ENCODE data around the gene NRN1L.
A peak's percentile ranks its signal among the peaks of the same experiment; 100 is the strongest.
"Not testable (repeated sequence)": the region's sequence is repeated elsewhere in the genome, so short reads cannot be mapped to it uniquely, and the experiment has no call there.

The NRN1L gene

DNA sequence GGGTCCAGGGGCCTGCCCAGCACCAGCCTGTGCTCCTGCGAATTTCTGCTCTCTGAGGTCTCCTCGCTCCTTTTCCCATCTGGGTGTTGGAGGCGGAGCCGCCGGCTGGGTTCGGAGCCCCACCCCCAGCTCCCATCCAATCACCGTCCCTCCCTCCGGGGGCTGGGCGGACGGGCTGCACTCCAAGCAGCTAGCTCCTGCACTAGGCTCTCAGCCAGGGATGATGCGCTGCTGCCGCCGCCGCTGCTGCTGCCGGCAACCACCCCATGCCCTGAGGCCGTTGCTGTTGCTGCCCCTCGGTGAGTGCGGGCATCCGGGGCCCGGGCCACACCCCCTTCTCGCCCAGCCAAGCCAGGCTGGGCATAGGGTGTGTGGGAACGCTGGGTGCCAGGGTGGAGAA is at the start of gene NRN1L:
Gene NRN1L (plus strand): TSS at position 202 of the 400 bp plus-strand sequence. CDS start 19 bp downstream, at position 221.
- no peak for DNase-seq (ENCODE audit: low read depth)

DNA sequence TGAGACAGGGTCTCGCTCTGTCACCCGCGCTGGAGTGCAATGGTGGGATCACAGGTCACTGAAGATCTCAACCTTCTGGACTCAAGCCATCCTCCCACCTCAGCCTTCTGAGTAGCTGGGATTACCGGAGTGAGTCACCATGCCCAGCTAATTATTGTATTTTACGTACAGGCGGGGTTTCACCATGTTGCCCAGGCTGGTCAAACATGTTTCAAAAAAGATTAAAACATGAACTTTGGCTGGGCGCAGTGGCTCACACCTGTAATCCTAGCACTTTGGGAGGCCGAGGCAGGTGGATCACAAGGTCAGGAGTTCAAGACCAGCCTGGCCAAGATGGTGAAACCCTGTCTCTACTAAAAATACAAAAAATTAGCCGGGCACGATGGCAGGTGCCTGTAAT is 47.5 kb upstream of the NRN1L start:
- not testable (repeated sequence) for DNase-seq (ENCODE audit: low read depth)

DNA sequence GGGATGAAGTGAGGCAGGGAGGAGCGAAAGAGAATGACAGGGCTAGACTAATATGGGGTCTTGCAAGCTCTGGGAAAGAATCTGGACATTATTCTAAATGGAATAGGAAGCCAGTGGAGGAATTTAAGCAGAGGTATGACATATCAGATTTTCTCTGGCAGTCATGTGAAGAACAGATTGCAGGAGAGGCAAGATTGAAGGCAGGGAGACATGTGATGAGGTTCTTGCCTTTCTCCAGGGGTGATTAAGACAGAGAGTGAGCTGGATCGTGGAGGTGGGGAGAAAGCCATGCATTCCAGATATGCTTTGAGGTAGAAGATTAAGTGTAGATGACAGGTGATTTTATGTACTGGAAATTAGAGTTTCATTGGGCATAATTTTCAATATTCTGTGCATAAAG is 46.9 kb upstream of the NRN1L start:
- DNase-seq (ENCODE audit: low read depth): no peak

DNA sequence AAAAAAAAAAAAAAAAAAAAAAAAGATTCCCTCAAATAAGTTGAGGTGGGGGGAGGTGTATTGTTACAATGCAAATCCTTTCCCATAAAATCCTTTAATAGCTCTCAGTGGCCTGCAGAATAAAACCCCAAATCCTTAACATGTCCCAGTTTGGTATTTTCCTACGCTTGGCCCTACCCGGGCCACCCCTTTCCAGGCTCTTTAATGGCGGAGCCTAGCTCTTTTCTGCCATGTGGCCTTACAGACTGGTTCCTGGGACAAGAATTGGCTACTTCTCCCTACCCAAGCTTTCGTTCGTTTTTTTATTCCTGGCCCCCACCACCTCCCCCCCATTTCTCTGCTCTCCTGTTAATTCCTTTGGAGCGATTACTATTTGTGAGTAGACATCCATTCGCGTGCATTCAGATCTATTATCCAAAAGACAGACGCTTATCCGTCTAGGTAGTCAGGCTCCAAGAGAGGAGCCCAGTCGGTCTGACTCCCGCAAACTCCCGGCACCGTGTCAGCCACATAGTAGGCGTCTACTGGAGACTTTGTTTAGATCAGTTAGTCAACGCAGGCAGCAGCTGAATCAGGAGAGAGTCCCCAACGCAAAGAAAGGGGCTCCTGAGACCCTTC is 43.4 kb upstream of the NRN1L start:
- DNase-seq (ENCODE audit: low read depth): no peak

DNA sequence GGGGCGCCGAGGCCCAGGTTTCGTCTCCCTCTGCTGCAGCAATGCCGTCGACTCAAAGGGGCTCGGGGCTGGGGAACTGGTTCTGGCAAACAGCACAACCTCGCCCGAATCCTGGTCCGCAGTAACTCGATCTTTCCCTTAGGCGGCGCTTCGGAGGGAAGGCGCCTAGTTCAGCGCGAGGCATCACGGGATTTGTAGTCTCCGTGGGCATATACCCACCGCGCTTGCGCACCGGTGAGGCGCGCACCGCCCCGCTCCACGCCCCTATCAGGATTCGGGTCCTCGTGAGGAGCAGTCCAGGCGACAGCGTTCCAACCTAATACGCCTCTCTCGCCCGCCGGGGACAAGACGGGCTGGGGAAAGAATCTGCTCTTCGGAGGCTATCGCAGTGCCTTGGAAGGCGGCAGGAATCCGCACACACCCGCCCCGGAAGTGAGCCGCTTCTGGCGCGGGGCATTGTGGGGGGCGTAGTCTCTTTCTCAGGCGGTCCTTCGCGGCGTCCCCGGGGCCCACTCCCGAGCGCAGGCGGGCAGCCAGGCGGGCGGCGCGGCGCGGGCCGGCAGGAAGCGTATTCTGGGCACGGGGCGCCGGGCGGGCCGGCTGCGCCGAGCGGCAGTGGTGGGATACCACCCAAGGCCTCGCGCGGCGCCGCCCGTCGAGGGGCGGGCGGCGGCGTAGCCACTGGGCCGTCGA is 42.7 kb upstream of the NRN1L start, which contains the start of gene THAP11:
Gene THAP11 (plus strand): TSS at position 505 of the 693 bp plus-strand sequence. CDS start 235 bp downstream, outside the sequence.
- peak; percentile 61 for DNase-seq (ENCODE audit: low read depth)

DNA sequence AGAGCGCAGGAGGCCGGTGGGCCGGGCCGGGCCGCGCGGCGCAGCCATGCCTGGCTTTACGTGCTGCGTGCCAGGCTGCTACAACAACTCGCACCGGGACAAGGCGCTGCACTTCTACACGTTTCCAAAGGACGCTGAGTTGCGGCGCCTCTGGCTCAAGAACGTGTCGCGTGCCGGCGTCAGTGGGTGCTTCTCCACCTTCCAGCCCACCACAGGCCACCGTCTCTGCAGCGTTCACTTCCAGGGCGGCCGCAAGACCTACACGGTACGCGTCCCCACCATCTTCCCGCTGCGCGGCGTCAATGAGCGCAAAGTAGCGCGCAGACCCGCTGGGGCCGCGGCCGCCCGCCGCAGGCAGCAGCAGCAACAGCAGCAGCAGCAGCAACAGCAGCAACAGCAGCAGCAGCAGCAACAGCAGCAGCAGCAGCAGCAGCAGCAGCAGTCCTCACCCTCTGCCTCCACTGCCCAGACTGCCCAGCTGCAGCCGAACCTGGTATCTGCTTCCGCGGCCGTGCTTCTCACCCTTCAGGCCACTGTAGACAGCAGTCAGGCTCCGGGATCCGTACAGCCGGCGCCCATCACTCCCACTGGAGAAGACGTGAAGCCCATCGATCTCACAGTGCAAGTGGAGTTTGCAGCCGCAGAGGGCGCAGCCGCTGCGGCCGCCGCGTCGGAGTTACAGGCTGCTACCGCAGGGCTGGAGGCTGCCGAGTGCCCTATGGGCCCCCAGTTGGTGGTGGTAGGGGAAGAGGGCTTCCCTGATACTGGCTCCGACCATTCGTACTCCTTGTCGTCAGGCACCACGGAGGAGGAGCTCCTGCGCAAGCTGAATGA is 42.0 kb upstream of the NRN1L start:
- DNase-seq (ENCODE audit: low read depth): no peak

DNA sequence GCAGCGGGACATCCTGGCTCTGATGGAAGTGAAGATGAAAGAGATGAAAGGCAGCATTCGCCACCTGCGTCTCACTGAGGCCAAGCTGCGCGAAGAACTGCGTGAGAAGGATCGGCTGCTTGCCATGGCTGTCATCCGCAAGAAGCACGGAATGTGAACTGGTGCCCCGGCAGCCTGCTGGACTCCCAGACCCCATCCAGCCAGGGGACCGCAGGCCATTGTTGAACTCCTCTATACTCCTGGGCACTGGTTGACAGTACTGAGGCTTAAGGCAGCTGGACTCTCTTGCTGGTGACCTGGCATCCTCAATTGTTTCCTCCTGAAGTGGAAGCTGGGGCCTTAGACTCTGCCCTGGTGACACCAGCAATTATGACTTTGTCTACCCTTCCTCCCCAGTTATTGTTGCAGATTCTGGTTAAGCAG is 41.3 kb upstream of the NRN1L start:
- no peak for DNase-seq (ENCODE audit: low read depth)

DNA sequence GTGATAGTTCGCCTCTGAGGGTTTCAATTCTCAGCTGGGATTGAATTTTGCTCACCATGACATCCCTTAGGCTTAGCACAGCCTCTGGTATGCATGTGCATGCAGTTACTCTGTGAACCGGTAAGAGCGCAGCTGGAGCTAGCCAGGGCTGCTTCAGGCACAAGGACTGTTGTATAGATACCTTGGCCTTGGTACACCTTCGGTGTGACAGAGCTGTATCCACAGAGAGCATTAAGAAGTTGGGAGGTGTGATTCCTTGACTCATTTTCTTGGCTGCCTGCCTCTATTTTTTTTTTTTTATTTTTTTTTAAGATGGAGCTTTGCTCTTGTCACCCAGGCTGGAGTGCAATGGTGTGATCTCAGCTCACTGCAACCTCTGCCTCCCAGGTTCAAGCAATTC is 40.2 kb upstream of the NRN1L start:
- no peak for DNase-seq (ENCODE audit: low read depth)

DNA sequence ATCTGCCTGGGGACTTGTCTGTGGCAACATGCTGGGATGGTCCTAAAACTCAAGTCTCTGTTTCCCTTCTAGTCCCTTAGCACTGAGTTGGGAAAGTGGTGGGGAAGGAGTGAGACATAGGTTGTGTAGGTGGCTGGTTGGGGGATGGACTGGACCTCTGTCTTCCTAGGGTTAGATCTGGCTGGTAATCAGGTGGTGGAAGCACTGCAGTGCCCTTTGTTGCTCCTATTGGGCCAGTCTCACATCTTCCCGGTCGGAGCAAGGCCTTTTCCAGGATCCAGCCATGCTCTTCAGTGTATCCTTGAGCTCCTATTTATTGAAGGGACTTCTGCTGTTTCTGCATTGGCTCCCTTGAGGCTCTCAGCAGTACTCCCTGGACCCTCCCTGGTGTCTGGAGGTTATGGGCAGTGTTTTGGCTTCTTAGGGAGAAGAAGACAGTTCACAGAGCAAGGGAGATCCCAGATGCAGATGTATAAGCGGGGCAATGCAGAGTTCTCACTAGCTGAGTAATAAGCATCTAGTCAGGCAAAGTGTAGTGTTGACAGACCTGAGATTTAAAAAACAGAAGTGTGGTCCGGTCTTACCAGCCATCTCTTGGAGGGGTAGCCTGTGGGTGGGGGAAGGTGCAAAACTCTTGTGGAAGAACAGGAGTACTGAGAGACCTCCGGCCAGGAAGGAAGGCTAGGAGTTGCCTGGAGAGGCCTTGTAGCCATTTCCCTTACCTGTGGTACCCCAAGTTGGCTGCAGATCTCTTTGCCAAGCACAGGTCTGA is 39.2 kb upstream of the NRN1L start:
- DNase-seq (ENCODE audit: low read depth): no peak

DNA sequence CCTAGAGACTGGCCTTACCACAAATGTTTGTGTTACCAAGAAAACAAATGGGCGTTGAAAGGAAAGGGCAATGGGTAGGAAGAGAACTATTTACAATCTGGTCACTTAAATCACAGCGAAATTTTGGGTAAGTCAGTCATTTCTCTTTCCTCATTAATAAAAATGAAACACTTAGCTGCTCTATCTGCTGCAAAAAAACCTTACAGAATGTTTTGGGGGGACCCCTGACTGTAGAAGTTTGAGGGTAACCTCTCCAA is 38.7 kb upstream of the NRN1L start:
- no peak for DNase-seq (ENCODE audit: low read depth)

DNA sequence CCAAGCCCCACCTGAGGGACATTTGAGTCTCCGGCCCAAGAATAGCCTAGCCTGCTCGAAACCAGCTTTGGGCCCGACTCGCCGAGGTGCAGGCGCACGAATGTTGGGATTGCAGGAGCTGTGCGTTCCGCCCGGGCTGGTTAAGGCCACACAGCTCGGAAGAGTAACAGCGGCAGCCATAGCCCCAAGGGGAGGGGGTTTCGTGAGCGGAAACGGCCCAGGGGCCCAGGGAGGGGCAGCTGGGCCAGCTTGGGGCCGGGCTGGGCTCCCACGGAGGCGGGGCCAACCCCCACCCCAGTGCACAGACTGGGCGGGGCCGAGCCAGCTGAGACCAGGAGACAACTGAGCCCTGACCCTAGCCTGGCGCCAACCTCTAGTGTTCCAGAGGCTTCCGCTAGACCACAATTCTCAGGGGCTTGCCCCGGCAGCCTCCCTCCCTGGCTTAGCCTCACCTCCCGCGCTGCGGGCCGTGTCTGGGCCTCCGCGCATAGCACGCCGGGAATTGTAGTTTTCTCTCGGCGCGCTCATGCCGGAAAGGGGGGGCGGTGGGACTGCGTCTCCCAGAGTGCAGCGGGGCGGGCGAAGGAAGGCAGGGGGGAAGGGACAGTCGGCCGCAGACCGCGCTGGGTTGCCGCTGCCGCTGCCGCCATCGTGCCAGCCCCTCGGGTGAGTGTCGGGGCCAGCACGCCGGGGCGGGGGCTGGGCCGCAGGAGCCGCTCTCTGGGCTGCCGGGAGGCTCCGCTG is 38.2 kb upstream of the NRN1L start, which contains the start of gene NUTF2:
Gene NUTF2 (plus strand): TSS at position 614 of the 744 bp plus-strand sequence. CDS start 18,198 bp downstream, outside the sequence.
- DNase-seq (ENCODE audit: low read depth): peak; percentile 64

DNA sequence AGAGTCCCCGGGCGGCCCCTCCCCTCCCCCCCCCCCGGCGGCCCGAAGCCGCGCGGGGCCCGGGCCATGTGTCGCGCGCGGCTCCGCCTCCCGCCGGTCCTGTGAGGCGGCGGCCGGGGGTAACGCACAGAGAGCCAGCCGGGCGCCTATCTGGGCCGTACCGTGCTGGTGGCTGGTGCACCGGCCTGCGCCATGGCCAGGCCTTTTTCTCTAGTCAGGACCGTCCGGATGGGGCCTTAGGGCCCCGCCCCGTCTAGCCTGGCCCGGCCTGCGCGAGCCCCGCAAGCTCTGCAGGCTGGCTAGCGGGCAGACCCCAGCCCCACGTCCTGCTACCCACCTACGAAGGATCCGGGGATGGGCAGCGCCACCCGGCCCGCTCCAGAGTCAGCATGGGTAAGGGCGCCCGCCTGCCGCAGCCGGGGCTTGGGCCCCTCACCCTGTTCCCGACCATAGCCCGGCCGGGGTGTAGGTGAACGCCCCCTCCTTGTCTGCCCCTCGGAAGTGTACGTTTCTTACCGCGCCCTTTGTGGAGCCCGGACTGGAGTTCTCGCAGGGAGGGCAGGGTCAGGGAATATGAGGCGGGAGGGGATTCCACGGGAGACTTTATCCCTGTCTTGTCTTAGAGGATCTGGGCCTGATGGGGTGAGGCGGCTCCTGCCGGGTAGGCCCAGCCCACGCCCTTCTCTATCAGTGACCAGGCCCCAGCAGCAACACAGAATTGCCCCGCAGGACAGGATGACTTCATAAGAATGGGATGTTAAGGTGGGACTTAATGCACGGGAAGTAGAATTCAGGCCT is 37.4 kb upstream of the NRN1L start, which contains the start of gene CENPT:
Gene CENPT (minus strand): TSS at position 630 of the 798 bp plus-strand sequence. CDS start 13,834 bp downstream, outside the sequence.
- DNase-seq (ENCODE audit: low read depth): no peak

DNA sequence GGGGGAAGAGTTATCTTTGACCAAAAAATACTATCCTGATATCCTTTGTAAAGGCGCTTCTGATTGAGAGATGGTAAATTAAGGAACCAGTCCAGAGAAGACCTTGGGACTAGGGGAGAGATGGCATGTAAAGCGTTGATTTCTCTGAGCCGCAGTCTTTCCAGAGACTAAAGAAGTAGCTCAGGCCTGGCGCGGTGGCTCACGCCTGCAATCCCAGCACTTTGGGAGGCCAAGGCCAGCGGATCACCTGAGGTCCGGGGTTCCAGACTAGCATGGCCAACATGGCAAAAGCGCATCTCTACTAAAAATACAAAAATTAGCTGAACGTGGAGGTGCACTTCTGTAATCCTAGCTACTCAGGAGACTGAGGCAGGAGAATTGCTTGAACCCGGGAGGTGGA is 36.6 kb upstream of the NRN1L start:
- DNase-seq (ENCODE audit: low read depth): no peak

DNA sequence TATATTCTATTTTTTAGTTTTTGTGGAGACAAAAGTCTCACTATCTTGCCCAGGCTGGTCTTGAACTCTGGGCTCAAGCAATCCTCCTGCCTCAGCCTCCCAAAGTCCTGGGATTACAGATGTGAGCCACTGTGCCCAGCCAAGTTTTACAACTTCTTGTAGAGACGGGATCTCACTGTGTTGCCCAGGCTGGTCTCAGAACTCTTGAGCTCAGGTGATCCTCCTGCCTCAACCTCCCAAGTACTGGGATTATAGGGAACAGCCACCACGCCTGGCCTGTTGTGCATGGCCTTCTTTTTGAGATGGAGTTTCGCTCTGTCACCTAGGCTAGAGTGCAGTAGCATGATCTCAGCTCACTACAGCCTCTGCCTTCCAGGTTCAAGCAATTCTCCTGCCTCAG is 31.0 kb upstream of the NRN1L start:
- no peak for DNase-seq (ENCODE audit: low read depth)

DNA sequence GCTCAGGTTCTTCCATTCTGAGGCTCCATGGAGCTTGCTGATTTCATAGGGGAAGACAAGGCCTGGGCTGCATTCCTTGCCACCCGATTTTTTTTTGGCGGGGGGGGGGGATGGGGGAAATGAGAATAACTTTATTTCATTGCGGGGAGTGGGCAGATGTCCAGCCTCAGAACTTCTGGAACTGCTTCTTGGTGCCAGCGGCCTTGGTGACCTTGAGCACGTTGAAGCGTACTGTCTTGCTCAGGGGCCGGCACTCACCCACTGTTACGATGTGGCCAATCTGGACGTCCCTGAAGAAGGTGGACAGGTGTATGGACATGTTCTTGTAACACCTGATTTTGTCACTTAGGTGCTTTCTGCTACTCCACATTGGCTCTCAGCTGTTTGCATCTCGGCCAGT is 28.9 kb upstream of the NRN1L start:
- no peak for DNase-seq (ENCODE audit: low read depth)

DNA sequence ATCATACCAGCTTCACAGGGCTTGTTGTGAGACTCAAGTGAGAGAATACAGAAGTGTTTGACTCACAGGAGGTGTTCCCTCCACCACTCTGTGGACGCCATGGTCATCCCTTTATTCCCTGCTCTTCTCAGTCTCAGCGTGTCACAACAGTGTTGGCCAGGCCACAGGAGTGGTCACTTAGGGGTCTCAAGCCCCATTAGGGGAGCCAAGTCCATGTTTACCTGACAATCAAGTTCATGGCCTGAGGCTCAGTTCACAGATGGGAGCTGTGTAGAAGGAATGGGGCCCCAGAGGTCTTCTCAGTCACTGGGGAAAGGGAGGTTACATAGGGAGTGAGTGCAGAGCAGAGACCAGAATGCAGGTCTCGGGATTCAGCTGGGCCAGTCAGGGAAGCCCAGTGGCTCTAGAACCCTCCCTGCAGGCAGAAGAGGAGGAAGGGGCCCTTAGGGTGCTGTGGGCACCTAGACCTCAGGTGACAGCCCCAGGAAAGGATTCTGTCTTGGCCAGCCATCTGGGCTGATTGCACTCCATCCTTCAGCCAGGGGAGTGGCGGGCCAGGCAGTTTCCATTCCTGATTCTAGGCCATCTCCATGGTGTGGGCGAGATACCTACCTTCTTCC is 27.6 kb upstream of the NRN1L start:
- DNase-seq (ENCODE audit: low read depth): no peak

DNA sequence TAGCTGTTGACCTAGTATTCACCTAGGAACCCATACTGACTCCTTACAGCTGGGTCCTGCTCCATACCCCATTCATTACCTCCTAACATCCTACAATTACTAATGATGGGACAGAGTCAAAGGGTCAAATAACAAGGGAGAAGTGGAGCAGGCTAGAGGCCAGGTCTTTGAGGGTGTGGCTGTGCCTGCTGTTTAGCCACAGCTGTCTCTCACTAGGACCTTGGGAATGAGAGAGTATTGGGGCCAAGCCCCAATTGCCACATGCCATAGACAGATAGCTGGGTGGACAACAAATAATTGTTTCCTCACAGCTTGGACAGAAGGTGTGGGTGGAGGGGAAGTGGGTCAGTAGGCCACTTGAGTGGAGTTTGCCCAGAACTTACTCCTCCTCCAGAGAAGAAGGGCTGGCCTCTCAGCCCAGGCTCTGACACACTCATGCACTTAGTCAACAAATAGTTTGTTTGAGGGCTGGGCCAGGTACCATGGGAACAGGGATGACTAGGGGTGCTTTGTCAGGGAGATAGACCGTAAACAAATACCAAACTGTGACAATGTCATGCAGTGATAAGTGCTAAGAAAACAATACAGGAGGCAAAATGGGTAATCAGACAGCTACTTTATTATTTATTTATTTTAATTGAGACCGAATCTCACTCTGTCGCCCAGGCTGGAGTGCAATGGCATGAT is 27.0 kb upstream of the NRN1L start:
- peak; percentile 99 for DNase-seq (ENCODE audit: low read depth)

DNA sequence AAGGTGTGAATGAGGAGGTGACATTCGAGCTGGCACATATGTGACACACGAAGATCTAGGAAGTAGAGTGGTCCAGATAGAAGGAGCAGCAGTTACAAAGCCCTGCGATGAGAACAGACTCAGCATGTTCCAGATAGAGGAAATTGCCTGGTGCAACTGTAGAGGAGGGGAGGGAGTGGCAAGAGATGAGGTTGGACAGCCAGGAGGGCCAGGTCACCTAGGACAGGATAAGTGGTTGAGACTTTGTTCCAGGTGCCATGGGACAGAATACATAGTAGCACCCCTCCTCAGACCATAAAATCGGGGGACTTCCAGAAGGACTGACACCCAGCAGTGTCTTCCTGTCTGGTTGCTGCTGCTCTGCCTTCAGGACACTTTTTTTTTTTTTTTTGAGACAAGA is 26.2 kb upstream of the NRN1L start:
- no peak for DNase-seq (ENCODE audit: low read depth)

DNA sequence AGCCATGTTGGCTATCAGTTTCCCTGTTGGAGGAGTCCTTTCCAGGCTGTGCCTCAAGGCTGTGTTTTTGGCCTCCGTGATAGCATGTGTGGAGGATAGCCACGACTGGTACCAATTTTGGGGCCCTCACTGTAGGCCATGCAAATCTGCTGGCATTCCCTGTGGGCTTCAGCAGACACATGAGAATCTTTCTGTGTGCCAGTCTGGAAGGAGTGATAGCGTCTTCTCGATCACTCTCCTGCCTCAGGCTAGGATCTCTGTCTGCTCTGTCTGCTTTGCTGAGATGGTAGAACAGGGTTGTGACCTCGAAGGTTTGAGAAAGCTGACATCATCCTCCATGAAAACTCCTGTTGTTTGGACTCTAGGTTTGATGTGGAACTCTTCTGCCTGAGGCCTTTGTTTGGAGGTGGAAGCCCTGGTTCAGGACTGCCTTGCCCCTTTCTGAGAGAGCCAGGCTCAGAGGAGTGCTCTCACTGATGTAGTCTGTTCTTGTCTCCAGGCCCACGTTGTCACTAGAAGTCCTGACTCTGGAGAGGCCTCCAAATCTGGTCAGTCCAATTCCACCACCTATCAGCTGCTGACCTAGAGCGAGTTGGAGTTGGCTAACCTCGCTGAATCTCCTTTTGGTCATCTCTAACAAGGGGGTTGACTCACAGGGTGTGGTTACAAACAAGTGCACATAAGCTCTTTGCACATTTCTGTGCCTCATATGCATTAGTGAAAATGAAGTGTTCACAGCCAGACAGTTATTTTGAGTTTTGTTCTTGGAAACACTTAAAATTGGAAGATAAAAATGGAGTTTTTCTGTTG is 23.9 kb upstream of the NRN1L start:
- DNase-seq (ENCODE audit: low read depth): no peak

Data from GM04503 (cell line).